HuH-7 (cell line): ENCODE measurements around the gene KCNA10.

Experiments used
- DNase-seq: peaks from one replicate; pipeline ENCODE4 v3.0.0; 2011; ENCODE audit warnings: low spot score

Gene KCNA10

DNA sequence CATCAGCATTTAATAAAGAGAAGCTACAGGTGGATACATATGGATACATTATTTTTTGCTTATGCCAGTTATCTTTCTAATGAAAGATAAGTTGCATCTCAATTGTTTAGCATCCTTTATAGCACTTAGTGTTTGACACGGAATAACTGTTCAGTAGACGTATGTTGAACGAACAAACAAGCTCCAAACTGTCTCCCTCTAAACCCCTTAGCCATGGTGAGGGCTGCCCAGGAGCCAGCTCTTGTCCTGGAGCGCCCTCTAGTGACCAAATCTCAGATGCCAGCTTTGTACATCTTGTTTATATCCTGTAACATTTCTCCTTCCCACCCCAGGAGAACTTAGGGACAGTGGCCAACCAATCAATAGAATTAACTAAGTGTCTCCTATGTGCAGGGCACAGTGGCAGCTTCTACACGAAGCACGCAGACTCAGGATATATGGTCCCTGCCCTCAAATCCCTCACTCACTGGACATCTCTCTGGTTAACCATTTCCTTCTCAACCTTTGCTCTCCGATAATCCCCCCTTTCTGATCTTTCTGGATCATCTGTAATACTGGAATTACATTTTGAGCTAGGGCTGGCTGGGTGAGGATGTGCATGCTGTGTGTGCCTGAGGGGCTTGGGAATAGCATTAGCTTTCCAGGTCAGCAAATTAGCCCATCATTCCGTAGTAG, 22.9 kb downstream of the KCNA10 start:
- peak; percentile 85 for DNase-seq

DNA sequence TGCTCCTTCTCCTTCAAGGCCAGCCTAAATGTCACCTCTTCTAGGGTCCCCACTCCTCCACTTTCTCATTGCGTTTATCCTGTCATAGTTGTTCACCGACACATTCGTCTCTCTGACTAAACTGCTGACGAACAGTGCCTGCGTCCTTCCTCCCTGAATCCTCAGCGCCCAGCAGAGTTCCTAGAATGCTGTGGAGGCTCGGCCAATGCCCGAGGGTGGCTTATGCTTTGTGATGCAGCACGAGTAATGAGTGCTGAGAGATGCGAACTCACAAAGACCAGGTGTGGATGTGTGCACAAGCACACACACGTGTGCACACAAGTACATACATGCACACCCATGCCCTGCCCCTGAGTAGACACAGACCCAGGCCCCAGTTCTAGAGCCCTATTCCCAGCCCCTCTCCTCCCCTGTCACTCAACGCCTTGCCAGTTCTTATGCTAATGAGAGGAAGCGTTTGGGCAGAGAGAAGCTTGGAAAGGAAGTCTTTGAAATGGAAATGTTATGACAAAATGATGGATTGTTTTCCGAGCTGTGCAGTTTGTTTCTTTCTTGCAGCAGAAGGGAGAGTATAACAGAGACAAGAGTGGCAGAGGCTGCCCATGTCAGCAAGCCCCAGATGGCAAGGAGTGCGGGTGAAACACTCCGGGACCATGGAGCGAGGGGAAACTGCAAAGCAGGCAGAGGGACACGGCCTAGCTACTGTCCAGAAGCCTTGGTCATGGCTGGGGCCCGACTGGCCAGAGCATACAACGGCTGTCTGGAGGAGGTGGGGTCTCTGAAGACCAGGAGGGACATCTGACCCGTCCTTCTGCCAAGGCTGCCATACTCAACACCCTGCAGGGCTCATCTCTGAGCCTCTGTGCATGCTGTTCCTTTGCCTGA, 24.2 kb downstream of the KCNA10 start:
- DNase-seq = no peak

DNA sequence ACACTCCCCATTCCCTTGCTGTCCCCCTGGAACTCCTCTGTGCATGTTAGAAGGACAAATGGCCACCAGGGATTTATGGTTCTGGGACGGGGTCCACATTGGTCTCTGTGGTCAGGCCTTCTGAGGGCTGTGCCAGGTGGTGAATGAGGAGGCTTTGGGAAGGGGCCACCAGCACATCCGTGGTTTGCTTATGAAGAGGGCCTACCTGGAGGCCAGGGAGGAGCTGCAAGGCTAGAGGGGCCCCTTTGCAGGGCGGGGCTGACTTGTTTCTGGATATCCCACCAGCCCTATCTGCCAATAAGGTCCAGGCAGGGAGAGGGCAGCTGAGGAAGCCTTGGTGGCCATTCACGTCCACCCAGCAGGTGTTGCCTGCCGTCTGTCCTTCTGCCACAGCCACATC, 24.9 kb downstream of the KCNA10 start:
- DNase-seq = no peak

DNA sequence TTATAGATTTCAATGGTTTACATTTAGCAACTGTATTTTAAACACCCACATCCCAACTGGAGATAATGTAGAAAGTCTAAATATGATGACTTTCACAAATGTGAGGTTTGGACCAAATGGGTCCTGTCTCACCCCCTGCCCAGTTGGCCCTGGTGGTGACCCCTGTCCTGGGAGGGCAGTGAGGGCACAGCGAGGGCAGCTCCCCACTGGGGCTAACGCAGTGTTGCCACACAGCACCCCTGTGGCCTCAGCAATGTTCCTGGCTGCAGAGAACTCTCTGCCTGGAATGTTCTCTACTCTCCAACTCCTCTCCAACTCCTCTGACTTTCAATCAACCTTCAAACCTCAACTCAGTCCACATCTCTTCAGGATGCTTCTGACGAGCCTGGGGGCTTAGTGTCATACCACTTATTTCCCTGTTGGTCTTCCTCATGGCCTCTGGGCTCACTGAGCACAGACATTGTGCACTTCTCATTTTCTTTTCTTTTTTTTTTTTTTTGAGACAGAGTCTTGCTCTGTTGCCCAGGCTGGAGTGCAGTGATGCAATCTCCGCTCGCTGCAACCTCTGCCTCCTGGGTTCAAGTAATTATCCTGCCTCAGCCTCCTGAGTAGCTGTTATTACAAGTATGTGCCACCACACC, 25.8 kb downstream of the KCNA10 start:
- no peak for DNase-seq

DNA sequence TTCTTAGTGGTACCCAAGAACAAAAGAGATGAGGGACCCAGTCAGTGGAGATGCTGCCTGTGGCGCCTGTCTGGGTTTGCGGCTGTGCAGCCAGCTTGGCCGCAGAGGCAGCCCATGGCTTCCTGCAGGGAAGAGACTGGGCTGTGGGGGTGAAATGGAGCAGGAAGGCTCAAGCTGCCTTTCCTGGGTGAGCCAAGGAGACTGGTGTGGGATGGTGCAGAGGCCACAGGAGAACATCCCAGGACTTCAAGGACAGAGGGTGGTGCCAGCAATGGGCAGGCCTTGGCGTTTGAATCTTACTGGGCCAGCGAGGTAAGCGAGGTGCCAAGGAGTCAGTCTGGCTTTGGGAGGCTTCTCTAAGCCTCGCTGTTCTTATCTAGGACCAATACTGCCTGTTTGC, 26.4 kb downstream of the KCNA10 start:
- DNase-seq = no peak

DNA sequence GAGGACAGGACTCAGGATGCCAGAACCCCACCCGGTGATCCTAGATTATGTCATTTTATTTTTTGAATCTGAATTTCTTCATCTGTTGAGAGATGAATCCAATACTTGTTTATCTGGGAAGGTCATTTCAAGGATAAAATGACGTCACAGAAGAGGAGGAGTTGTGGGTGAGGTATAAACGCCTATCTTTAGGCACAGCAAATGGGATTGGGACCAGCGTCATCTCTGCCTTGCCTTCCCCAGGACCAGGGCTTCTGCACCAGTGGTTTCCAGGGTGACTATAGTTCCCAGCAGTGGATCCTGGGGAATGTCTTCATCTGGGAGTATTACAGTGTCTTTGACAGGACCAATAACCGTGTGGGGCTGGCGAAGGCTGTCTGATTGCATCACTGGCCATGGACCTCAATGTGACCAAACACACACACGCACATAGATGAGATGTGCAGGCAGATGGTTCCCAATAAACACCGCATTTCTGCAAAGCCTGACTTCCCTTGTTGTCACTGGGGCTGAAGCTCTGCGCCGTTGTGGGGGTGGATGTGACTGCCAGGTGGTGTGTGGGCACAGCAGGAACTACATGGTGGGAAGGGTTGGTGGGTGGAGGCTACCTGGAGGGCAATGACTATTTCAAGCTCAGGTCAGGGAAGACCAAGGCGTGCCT, 28.1 kb downstream of the KCNA10 start:
- DNase-seq = no peak

DNA sequence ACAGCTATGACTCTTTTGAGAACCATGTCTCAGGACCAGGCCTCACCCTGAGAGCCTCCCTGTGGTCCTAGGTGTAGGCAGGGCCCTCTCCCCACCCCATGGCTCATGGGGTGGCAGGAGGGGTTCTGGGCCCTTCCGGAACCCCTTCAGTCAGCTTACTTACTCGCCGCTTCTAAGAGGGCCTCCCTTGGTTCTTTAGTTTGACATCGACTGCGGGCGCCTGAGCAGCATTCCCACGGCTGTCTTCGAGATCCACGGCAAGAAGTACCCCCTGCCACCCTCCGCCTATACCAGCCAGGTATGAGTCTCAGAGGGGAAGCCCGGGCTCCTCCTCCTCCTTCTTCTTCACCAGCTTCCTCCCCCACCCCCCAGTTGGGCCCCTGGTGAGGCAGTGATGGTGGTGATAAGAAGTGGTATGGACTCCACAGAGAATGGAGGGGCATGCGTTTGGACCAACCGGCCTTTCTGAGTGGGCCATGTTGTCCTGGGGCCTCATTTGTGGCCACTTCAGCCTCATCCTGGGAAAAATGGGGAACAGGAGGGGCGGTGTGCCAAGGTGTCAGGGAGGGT, 28.9 kb downstream of the KCNA10 start:
- no peak for DNase-seq

DNA sequence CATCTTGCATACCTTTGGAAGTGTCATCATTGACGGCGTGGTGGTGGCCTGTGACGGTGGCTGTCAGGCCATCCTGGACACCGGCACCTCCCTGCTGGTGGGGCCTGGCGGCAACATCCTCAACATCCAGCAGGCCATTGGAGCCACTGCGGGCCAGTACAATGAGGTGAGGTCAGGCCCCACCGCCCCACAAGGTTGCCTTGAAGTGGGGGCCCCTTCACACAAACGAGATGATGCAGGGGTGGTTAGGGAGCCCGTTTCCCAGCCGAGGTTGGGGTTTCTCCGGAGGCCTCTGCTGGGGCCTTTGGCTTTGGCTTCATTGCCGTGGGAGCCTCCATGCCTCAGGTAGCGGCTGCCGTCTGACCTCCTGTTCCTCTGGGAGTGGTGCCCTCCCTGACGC, 29.6 kb downstream of the KCNA10 start:
- no peak for DNase-seq

DNA sequence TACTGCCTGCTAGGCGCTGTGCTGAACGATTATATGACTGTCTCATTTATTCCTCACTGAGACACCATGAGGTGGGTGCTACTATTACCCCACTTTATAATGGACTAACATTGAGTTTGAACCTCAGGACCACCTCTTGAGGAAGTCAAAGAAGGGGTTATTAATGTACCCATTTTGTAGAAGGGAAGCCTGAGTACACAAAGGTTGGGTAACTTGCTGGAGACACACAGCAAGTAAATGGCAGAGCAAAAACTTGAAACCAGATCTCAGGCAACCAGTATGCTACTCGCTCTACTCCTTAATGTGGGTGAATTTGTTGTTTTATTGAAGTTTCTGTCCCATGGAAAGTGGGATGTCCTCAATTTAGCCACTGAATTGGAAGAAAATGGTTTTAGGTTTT, 30.1 kb downstream of the KCNA10 start:
- DNase-seq = no peak

DNA sequence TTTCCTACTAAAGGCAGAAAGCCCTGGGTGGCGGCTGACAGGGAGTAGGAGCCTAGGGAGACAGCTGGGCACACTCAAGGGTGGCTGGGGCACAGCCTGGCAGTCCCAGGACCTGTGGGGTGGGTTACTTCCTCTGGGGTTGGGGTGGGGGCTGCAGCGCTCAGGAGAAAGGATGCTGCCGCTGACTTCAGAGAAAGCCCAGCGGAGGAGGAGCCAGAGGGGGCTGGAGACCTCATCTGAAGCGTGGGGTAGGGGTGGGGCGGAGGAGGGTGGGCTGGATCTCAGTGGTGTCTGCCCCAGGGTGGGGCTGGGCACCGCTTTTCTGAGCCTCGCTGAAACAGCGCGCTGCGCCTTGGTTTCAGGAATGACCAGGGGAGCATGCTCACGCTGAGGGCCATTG, 30.8 kb downstream of the KCNA10 start:
- DNase-seq = no peak

DNA sequence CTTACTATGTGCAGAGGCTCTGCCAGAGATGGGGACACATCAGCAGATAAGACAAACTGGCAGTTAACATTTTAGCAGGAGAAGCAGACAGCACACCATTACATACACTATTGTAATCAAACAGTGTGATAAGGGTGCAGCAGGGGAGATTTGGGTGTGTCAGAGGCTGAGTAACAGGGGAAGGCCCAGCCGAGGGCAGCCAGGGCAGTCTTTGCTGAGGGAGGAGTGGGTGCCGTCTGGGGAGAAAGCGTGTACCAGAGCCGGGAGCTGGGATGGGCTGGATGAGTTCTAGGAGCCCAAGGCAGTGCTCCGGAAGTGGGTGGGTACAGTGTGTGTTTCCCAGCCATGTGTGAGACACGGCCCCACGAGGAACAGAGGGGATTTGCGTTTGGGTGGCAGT, 31.2 kb downstream of the KCNA10 start:
- no peak for DNase-seq

DNA sequence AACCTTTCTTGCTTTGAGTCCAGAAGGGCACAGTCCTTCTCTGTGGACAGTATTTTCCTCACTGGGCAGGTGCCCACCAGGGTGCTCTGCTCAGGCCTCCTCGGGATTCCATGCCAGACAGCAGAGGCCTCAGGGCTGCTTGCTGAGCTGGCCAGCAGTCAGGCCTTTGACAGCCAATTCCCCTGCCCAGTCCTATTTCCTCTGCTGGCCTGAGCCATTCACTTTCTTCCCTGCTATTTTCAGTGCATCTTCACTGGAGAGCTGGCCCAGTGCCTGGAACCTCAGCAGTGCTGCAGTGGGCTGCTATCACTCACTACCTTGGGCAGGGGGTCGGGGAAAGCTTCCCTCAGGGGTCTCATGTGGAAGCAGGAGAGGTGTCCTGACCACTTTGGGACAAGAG, 33.2 kb downstream of the KCNA10 start:
- DNase-seq = no peak

DNA sequence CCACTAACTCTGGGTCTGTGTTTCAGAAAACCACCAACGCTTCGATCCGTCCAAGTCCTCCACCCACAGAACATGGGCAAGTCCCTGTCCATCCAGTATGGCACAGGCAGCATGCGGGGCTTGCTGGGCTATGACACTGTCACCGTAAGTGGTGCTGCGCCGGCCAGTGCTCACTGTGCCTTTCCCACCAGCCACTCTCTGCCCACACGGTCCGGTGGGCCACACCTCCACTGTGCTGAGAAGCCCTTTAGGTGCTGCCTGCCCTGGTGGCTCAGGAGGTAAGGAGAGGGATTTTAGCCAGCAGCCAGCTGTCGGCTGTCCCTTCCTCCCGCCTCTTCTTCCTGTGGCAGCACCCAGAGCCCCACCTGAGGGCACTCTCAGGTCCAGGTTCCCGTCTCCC, 34.2 kb downstream of the KCNA10 start:
- no peak for DNase-seq

DNA sequence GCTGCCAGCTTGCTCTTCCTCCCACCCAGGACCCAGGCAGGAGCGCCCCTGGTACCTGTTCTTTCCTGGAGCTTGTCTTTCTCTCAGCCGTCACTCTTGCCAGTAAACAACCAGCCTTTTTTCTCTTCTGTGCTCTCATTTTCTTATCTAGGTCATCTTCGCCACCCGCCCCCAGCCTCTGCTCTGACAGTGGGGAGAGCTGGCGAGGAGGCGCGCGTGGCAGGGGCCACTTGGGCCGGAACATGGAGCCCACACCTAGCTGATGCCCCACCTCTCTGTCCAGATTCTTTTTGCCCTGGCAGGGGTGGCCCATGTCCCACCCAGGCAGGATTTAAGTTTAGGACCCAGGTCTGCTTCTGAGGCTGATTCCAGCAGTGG, 35.7 kb downstream of the KCNA10 start:
- no peak for DNase-seq

DNA sequence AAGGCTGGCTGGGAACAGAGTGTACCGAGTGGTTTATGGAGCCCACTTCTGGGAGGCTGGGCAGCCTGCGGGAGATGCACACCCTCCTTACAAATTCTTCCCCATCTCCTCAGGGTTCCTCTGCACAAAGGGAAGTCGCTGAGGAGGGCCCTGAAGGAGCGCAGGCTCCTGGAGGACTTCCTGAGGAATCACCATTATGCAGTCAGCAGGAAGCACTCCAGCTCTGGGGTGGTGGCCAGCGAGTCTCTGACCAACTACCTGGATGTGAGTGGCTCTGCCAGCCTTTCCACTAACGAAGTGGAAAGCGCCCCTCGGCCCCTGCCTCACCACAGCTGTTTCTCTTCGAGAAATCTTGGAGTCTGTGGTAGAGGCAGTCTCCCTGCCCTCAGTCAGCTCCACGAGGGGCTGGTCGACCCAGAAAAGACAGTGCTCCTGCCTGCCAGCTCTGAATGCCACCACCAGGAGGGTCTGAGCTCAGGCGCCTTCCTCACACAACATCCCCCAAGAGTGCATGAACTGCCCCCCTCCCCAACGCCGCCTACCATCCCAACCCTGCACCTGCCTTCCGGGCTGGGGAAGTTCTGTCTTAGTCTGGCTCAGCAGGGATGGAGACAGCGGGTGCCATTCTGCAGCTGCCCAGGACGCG, 36.2 kb downstream of the KCNA10 start:
- DNase-seq = no peak

DNA sequence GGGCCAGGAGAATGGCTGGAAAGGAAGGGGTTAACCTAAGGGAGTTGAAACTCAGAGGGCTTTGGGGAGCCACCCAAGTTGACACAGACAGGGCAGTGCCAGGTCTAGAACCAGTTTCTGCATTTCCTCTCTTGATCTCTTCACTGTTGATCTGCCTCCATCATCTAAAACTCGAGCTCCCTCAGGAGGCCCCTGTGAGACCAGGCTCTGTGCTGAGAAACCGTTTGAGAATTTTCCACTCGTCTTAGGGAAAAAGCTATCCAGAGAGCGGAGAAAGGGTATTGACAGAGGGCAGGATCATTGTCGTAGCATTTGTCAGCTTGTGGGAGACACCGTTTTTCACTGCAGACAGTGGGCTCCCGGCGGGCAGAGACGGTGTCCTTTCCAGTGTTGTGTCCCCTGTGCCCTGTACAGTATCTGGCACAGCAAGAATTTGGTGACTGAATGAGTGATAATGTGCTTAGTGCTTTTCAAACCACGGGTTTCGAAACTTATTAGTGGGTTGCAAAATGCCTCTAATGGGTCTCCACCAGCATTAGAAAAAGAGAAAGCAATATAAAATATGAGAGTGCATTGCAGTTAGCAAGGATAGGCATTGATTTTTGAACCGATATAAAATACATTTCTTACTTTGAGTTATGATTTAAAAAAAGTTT, 36.9 kb downstream of the KCNA10 start:
- no peak for DNase-seq

DNA sequence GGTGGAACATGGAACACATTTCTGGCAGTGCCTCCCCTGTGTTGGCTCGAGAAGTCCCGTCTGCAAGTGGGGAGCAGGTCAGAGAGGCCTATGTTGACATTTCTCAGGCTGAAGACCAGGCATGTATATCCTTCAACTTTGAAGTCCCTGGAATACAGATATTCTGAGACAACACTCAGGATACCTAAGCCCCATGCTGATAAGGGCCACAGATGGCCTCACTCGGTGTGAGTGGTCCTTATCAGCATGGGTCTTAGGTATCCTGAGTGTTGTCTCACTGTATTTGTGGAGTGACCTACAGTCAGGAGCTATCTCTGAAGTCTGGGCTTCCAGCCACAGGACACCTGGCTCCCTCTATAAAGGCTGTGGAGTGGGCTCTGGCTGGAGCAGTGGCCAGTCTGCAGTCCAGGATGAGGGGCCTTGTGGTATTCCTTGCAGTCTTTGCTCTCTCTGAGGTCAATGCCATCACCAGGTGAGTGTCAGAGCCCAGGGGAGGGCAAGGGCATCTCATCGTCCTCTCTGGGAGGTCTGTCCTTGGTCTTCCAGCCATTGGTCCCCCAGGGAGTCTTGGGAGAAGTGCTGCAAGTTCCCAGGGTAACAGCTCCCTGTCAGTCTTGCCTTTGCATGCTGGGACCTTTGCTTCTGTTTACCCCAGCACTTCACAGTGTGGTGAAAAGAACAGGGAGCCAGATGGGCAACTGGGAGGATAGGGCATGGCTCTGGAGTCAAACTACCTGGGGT, 38.4 kb downstream of the KCNA10 start:
- DNase-seq = no peak

DNA sequence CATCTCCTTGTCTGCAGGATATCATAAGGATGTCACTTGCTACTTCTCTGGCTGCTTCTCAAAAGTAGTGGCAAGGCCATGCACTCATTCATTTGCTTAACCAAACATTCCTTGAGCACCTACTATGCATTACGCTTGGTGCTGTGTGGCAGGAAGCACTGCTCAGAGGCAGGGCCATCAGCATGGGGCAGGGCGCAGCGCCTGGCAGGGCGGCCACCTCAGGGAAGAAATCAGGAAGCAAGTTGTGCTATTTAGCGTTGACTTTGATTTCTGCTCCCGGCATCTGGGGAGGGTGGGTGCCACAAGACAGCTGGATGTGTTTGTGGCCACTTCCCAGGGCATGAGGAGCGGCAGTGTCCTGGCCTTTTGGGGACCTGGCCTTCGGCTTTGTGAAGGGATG, 40.1 kb downstream of the KCNA10 start:
- no peak for DNase-seq

DNA sequence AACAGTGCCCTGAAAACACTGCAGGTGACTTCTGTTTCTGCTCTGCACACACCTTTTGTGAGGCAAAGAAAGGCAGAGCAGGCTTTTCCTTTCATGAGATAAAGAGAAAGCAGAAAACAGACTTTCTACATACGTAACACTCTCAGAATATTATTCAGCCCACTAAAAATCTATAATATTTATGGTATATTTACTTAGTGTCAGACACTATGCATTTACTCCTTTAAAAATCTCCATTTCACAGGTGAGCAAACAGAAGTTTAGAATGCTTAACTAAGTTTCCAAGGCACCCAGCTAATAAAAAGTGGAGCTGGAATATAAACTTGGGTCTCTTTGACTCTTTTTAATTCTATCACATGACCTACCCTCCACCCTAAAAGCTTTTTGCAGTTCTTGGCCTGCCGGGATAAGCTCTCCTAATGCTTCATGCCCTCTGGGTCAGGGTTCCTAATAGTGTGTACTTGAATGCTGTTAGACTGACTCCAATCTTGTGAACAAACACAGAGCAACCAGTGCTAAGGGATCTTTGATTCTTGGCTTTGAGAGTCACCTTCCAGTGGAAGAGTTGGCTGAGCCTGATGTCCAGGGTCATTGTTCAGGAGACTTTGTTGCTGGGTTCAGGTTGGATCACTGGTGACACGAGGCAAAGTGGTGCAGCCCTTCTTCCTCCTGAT, 40.9 kb downstream of the KCNA10 start:
- DNase-seq = no peak

DNA sequence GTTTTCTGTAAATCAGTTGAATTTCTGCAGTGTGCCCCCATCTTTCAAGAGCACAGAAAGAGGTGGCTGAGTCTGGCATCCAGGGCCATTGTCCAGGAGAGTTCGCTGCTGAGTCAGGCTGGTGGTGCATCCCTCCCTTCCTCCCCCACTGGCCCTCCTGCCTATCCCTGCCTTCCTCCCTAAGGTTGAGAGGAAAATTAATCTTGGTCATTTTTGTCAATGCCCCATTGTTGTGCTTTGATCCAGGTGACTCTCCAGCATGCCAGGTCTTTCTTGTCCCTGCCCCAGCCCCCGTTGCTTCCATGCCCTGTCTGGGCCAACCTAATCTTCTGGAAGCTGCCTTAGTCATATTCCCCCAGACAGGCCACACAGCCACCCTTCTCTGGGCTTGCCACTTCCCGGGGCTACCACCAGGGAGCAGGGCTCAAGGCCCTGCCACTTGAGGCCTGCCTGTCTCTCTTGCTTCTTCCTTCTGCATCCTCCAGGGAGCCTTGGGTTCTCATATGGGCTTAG, 41.5 kb downstream of the KCNA10 start:
- no peak for DNase-seq
